IMR-90 (cell line): Measurements from ENCODE around the gene CLEC16A. TPM values are rescaled to one million over a fixed set of nuclear protein-coding genes. Genes with fewer than 3 reads are reported as not detected.

Source experiments
- ATAC-seq: fragments of 200-7000 bp; cut with Tn5 transposase; 2 replicates; pipeline ENCODE4 v1.9.1; 2020; ENCODE audit warnings: low read depth, mild to moderate bottlenecking, moderate library complexity
- BruUV-seq: library from RNA; stranded (reverse); fragments of 400-500 nt; replicated peaks from 2 replicates; lab custom pipeline; 2021; lab: Mats Ljungman, UMichigan
- CTCF ChIA-PET: fragments of 300-600 bp; formaldehyde crosslinking; extraction: SDS; loops from one replicate; lab custom pipeline; 2021; ENCODE audit warnings: antibody characterized with exemption; lab: Yijun Ruan, JAX
- POLR2A ChIA-PET: fragments of 300-600 bp; sonication (Branson Sonifier 250); formaldehyde crosslinking; loops from one replicate; lab custom pipeline; 2022; ENCODE audit warnings: antibody characterized with exemption; ENCODE audit not compliant: unreplicated experiment; lab: Charles Lee
- DNase-seq: peaks from one replicate; pipeline ENCODE4 v3.0.0; 2013
- H2AFZ ChIP-seq: replicated peaks from 2 replicates; pipeline ENCODE3; 2013; ENCODE audit warnings: low read length, mild to moderate bottlenecking; ENCODE audit not compliant: poor library complexity
- H2AK5ac ChIP-seq: 2 replicates; pipeline ENCODE4 v1.6.1; 2013; ENCODE audit warnings: low read depth, low read length, inconsistent platforms
- H2AK9ac ChIP-seq: replicated peaks from 2 replicates; pipeline ENCODE3; 2013; ENCODE audit warnings: mild to moderate bottlenecking, low read depth, low read length, moderate library complexity; ENCODE audit not compliant: poor library complexity
- H2BK120ac ChIP-seq: 2 replicates; pipeline ENCODE4 v1.6.1; 2013; ENCODE audit warnings: low read depth, low read length, inconsistent platforms
- H2BK15ac ChIP-seq: 3 replicates; pipeline ENCODE4 v1.6.1; 2013; ENCODE audit warnings: low read depth, low read length, inconsistent platforms
- H2BK20ac ChIP-seq: 2 replicates; pipeline ENCODE4 v1.6.1; 2013; ENCODE audit warnings: low read depth, mild to moderate bottlenecking, inconsistent platforms, low read length, moderate library complexity
- H2BK5ac ChIP-seq: 2 replicates; pipeline ENCODE4 v1.6.1; 2013; ENCODE audit warnings: mild to moderate bottlenecking, low read depth, low read length, inconsistent platforms; ENCODE audit not compliant: poor library complexity, severe bottlenecking
- H3K14ac ChIP-seq: replicated peaks from 2 replicates; pipeline ENCODE4 v1.6.1; 2013; ENCODE audit warnings: low read depth, low read length, inconsistent platforms
- H3K18ac ChIP-seq: 2 replicates; pipeline ENCODE4 v1.6.1; 2013; ENCODE audit warnings: low read depth, low read length, control low read depth
- H3K23ac ChIP-seq: 2 replicates; pipeline ENCODE4 v1.6.1; 2013; ENCODE audit warnings: low read depth, low read length, inconsistent platforms
- H3K27ac ChIP-seq: 2 replicates; pipeline ENCODE4 v1.5.1; 2013; ENCODE audit warnings: mild to moderate bottlenecking, control low read depth, low read length; ENCODE audit not compliant: insufficient read depth
- H3K27me3 ChIP-seq: 2 replicates; pipeline ENCODE4 v1.6.1; 2013; ENCODE audit warnings: low read length; ENCODE audit not compliant: control insufficient read depth, insufficient read depth
- H3K36me3 ChIP-seq: 2 replicates; pipeline ENCODE4 v1.6.1; 2013; ENCODE audit warnings: low read length, mixed read lengths; ENCODE audit not compliant: control insufficient read depth, insufficient read depth
- H3K4ac ChIP-seq: 2 replicates; pipeline ENCODE4 v1.6.1; 2013; ENCODE audit warnings: low read depth, low read length, inconsistent platforms
- H3K4me1 ChIP-seq: 2 replicates; pipeline ENCODE4 v1.6.1; 2013; ENCODE audit warnings: low read length, mixed read lengths; ENCODE audit not compliant: control insufficient read depth, insufficient read depth
- H3K4me2 ChIP-seq: 2 replicates; pipeline ENCODE4 v1.6.1; 2013; ENCODE audit warnings: low read depth, mild to moderate bottlenecking, control low read depth, low read length, moderate library complexity
- H3K4me3 ChIP-seq: 2 replicates; pipeline ENCODE4 v1.5.1; 2013; ENCODE audit warnings: low read depth, mild to moderate bottlenecking, control low read depth, low read length, moderate library complexity; ENCODE audit not compliant: insufficient read depth
- H3K56ac ChIP-seq: 2 replicates; pipeline ENCODE4 v1.6.1; 2013; ENCODE audit warnings: low read length, inconsistent platforms; ENCODE audit not compliant: insufficient read depth; ENCODE audit errors: extremely low read depth
- H3K79me1 ChIP-seq, 2 experiments: 2 replicates each; pipeline ENCODE4 v1.6.1; 2013; ENCODE audit warnings: low read length in 2 of 2, inconsistent platforms in 1 of 2, low read depth in 1 of 2
- H3K9ac ChIP-seq: 2 replicates; pipeline ENCODE4 v1.6.1; 2013; ENCODE audit warnings: low read depth, low read length, control low read depth
- H3K9me1 ChIP-seq: 2 replicates; pipeline ENCODE4 v1.6.1; 2013; ENCODE audit warnings: low read length, inconsistent platforms; ENCODE audit not compliant: insufficient read depth
- H3K9me3 ChIP-seq: 2 replicates; pipeline ENCODE4 v1.6.1; 2013; ENCODE audit warnings: low read length; ENCODE audit not compliant: control insufficient read depth, insufficient read depth
- H4K20me1 ChIP-seq: 2 replicates; pipeline ENCODE4 v1.6.1; 2013; ENCODE audit warnings: low read length, inconsistent platforms; ENCODE audit not compliant: insufficient read depth
- H4K5ac ChIP-seq: 2 replicates; pipeline ENCODE4 v1.6.1; 2013; ENCODE audit warnings: mild to moderate bottlenecking, low read depth, low read length, control low read depth
- H4K8ac ChIP-seq, 2 experiments: 2 replicates each; pipeline ENCODE4 v1.6.1; 2013; ENCODE audit warnings: low read depth in 2 of 2, low read length in 2 of 2, control low read depth in 1 of 2, inconsistent platforms in 1 of 2
- H4K91ac ChIP-seq: 2 replicates; pipeline ENCODE4 v1.6.1; 2013; ENCODE audit warnings: low read depth, low read length, inconsistent platforms; ENCODE audit not compliant: insufficient read depth
- NFE2L2 ChIP-seq: fragments of 150-350 bp; IDR thresholded peaks from 2 replicates; pipeline ENCODE4 v1.6.1; 2016; ENCODE audit warnings: low read depth, mild to moderate bottlenecking, low read length
- POLR2A ChIP-seq: IDR thresholded peaks from 2 replicates; pipeline ENCODE4 v1.6.1; 2012; ENCODE audit warnings: mild to moderate bottlenecking, low read depth, low read length
- RFX5 ChIP-seq: IDR thresholded peaks from 2 replicates; pipeline ENCODE4 v1.8.0; 2012; ENCODE audit warnings: low read depth, mild to moderate bottlenecking, low read length, moderate library complexity
- SMC3 ChIP-seq: fragments of 150-350 bp; IDR thresholded peaks from 2 replicates; pipeline ENCODE4 v1.6.1; 2016; ENCODE audit warnings: low read depth, mild to moderate bottlenecking, antibody characterized with exemption, low read length, moderate library complexity
- WGBS, 2 experiments: methylation state at CpG; one replicate each; pipeline versions ENCODE4 v1.1.5 to v1.1.7; 2013; ENCODE audit warnings: missing lambda C conversion rate in 2 of 2; ENCODE audit not compliant: insufficient read length in 1 of 2; ENCODE audit errors: extremely low coverage in 2 of 2; 5-methylcytosine and 5-hydroxymethylcytosine counted together
- dilution Hi-C: fragments of 300-500 bp; cut with HindIII; formaldehyde crosslinking; loops from one replicate; pipeline ENCODE4 v1.14.3; 2018; ENCODE audit warnings: low sequenced_read_pairs; ENCODE audit not compliant: unreplicated experiment
- in situ Hi-C: fragments of 300-500 bp; cut with MboI; formaldehyde crosslinking; loops from 3 replicates; pipeline ENCODE4 v1.14.3; 2019; ENCODE audit warnings: low sequenced_read_pairs, inconsistent platforms, mixed read lengths
- intact Hi-C: fragments of 100-400 bp; cut with micrococcal nuclease; formaldehyde crosslinking; loops from 2 replicates; pipeline ENCODE4 v1.10.0; 2022
- polyA plus RNA-seq, 3 experiments: library from polyadenylated mRNA; depleted of rRNA; stranded (reverse); fragments of >200 nt; gene quantifications; 2 replicates each; pipeline ENCODE4 v1.2.3, GENCODE V29; 2012; ENCODE audit warnings: low replicate concordance in 1 of 3
- total RNA-seq: library from RNA; depleted of rRNA; stranded (reverse); fragments of >200 nt; gene quantifications from 2 replicates; pipeline ENCODE4 v1.2.3, GENCODE V29; 2012
- TF ChIP-seq, protein P1 (sequence below): fragments of 150-350 bp; IDR thresholded peaks from 2 replicates; pipeline ENCODE4 v1.6.1; 2016; ENCODE audit warnings: low read depth, mild to moderate bottlenecking, low read length, moderate library complexity, borderline replicate concordance

CLEC16A gene
- total and polyA plus RNA-seq, 2 of the 4 experiments (the other 2 are of a cell fraction) = 15.9 to 16.5 TPM

DNA sequence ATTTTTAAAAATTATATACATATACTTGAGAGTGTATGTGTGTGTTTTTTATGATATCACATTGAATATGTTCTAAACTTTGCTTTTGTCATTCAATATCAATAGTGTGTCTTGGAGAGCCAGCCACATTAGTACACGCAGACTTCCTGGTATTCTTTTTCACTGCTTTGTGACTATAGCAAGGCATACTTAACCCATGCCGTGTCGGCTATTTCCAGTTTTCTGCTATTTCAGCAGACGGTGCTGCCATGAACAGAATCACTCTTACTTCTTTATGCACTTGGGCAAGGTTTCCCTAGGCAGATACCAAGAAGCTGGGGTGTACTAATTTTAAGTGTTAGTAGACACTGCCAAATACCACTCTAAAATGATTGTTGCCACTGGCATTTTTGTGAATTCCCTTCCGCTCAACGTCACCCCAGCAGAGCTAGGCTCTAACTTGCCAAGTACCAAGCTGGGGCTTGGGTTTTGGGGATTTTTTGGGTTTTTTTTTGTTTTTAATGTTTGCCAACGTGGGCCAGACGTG lies 176.8 kb downstream of the CLEC16A start:
- TF ChIP-seq RFX5 (no peak), NFE2L2 (no peak), SMC3 (no peak), POLR2A (no peak)
- TF ChIP-seq, protein P1, sequence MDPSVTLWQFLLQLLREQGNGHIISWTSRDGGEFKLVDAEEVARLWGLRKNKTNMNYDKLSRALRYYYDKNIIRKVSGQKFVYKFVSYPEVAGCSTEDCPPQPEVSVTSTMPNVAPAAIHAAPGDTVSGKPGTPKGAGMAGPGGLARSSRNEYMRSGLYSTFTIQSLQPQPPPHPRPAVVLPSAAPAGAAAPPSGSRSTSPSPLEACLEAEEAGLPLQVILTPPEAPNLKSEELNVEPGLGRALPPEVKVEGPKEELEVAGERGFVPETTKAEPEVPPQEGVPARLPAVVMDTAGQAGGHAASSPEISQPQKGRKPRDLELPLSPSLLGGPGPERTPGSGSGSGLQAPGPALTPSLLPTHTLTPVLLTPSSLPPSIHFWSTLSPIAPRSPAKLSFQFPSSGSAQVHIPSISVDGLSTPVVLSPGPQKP = no peak
- Histone ChIP-seq H3K4me3 (no peak overlapping the region), H3K4me2 (no peak overlapping the region; the same call in 1 of the 2 replicates), H3K18ac (no peak overlapping the region), H3K36me3 (peaks cover 22% of the 10 kb centered on the region), H3K14ac (no peak overlapping the region), H2BK5ac (no peak overlapping the region), H3K79me1 (no peaks in the 10 kb centered on the region; a peak in 1 of 4 replicates), H4K5ac (no peak overlapping the region; the same call in 1 of the 2 replicates), H3K9ac (no peak overlapping the region), H2BK15ac (no peak overlapping the region), H2AFZ (no peak overlapping the region), H4K91ac (no peak overlapping the region), H3K23ac (0 out of 2 replicates have a peak overlapping the region, but pooled peaks have one; percentile 33), H4K20me1 (no peaks in the 10 kb centered on the region), H3K9me3 (no peaks in the 10 kb centered on the region), H4K8ac (no peak overlapping the region; a peak in 1 of 4 replicates), H3K9me1 (peaks cover 16% of the 10 kb centered on the region), H2BK120ac (no peak overlapping the region; the same call in 1 of the 2 replicates), H3K4me1 (peaks cover 8% of the 10 kb centered on the region), H2AK5ac (peak overlapping the region; percentile 24; the same call in 1 of the 2 replicates), H2AK9ac (no peak overlapping the region), H3K56ac (no peak overlapping the region), H3K4ac (0 out of 2 replicates have a peak overlapping the region, but pooled peaks have one; percentile 9), H3K27me3 (no peaks in the 10 kb centered on the region), H2BK20ac (peak overlapping the region; percentile 33; the same call in 1 of the 2 replicates), H3K27ac (no peak overlapping the region)
- in situ Hi-C loops (no loop called here), dilution Hi-C loops (no loop called here), intact Hi-C loops (no loop called here)
- ATAC-seq (0 out of 2 replicates have a peak, but pooled peaks have one; percentile 19), DNase-seq (peak; percentile 43)
- ChIA-PET POLR2A (no interaction called here), CTCF (no interaction called here)
- BruUV-seq = no TSS peak
- WGBS, 2 experiments = 90% methylated on average over 2 of the region's 8 CpGs; no CpG with 5 or more reads in 1 of the 2 experiments
